WTC11 (cell line): ENCODE measurements around the gene RPUSD2. TPM values are rescaled to one million over a fixed set of nuclear protein-coding genes. Genes with fewer than 3 reads are reported as not detected.
A peak's percentile ranks its signal among the peaks of the same experiment; 100 is the strongest.

ENCODE experiments used
- ATF1 ChIP-seq: sonication (generic); formaldehyde crosslinking; IDR thresholded peaks from 2 replicates; pipeline ENCODE4 v1.8.1; 2023; ENCODE audit warnings: mild to moderate bottlenecking, moderate library complexity, missing genetic modification reagents
- CREM ChIP-seq: sonication (generic); formaldehyde crosslinking; IDR thresholded peaks from 2 replicates; pipeline ENCODE4 v1.8.1; 2022; ENCODE audit warnings: mild to moderate bottlenecking, missing genetic modification reagents, moderate library complexity
- ETV6 ChIP-seq: sonication (generic); formaldehyde crosslinking; IDR thresholded peaks from 2 replicates; pipeline ENCODE4 v1.8.1; 2022; ENCODE audit warnings: mild to moderate bottlenecking, missing genetic modification reagents
- KAT7 ChIP-seq: sonication (generic); formaldehyde crosslinking; IDR thresholded peaks from 2 replicates; pipeline ENCODE4 v1.8.1; 2023; ENCODE audit warnings: missing genetic modification reagents, mild to moderate bottlenecking, borderline replicate concordance
- NFE2L1 ChIP-seq: sonication (generic); formaldehyde crosslinking; IDR thresholded peaks from 2 replicates; pipeline ENCODE4 v1.8.1; 2023; ENCODE audit warnings: missing genetic modification reagents
- SP1 ChIP-seq: sonication (generic); formaldehyde crosslinking; conservative IDR thresholded peaks from 2 replicates; pipeline ENCODE4 v1.8.1; 2022; ENCODE audit warnings: missing genetic modification reagents
- TEAD1 ChIP-seq: sonication (generic); formaldehyde crosslinking; IDR thresholded peaks from 2 replicates; pipeline ENCODE4 v1.8.0; 2022; ENCODE audit warnings: mild to moderate bottlenecking, missing genetic modification reagents
- TEAD4 ChIP-seq: sonication (generic); formaldehyde crosslinking; IDR thresholded peaks from 2 replicates; pipeline ENCODE4 v1.8.0; 2022; ENCODE audit warnings: mild to moderate bottlenecking, missing genetic modification reagents
- ZNF317 ChIP-seq: sonication (generic); formaldehyde crosslinking; IDR thresholded peaks from 2 replicates; pipeline ENCODE4 v1.8.1; 2023; ENCODE audit warnings: low read depth, mild to moderate bottlenecking, moderate library complexity, missing genetic modification reagents, borderline replicate concordance
- ZNF396 ChIP-seq: fragments of 250-450 bp; sonication (Bioruptor Pico); IDR thresholded peaks from 2 replicates; pipeline ENCODE4 v1.8.0; 2021; ENCODE audit warnings: mild to moderate bottlenecking, moderate library complexity, borderline replicate concordance
- ZNF416 ChIP-seq: fragments of 250-450 bp; sonication (Bioruptor Pico); IDR thresholded peaks from 2 replicates; pipeline ENCODE4 v1.9.0; 2021; ENCODE audit warnings: mild to moderate bottlenecking, inconsistent platforms
- ZNF671 ChIP-seq: fragments of 250-450 bp; sonication (Bioruptor Pico); IDR thresholded peaks from 2 replicates; pipeline ENCODE4 v1.8.0; 2021; ENCODE audit warnings: mild to moderate bottlenecking
- total RNA-seq: library from RNA; stranded (reverse); gene quantifications from 3 replicates; pipeline ENCODE4 v1.2.3, GENCODE V29; 2021
- TF ChIP-seq, protein P1 (sequence below): sonication (generic); formaldehyde crosslinking; IDR thresholded peaks from 2 replicates; pipeline ENCODE4 v1.8.0; 2023; ENCODE audit warnings: missing genetic modification reagents, mild to moderate bottlenecking, borderline replicate concordance
- TF ChIP-seq, protein P2 (sequence below): sonication (generic); formaldehyde crosslinking; IDR thresholded peaks from 2 replicates; pipeline ENCODE4 v1.8.0; 2022; ENCODE audit warnings: mild to moderate bottlenecking, missing genetic modification reagents
- TF ChIP-seq, protein P3 (sequence below): sonication (generic); formaldehyde crosslinking; conservative IDR thresholded peaks from 2 replicates; pipeline ENCODE4 v1.8.1; 2022; ENCODE audit warnings: mild to moderate bottlenecking, missing genetic modification reagents
- TF ChIP-seq, protein P4 (sequence below): sonication (generic); formaldehyde crosslinking; IDR thresholded peaks from 2 replicates; pipeline ENCODE4 v1.8.0; 2022; ENCODE audit warnings: mild to moderate bottlenecking, missing genetic modification reagents
- TF ChIP-seq, protein P5 (sequence below): sonication (generic); formaldehyde crosslinking; IDR thresholded peaks from 2 replicates; pipeline ENCODE4 v1.8.1; 2022; ENCODE audit warnings: mild to moderate bottlenecking, moderate library complexity, missing genetic modification reagents
- TF ChIP-seq, protein P6 (sequence below): sonication (generic); formaldehyde crosslinking; IDR thresholded peaks from 2 replicates; pipeline ENCODE4 v1.8.0; 2022; ENCODE audit warnings: mild to moderate bottlenecking, missing genetic modification reagents

The RPUSD2 gene
- total RNA-seq, 1 experiment from 2014 or later: 30.8 TPM

DNA sequence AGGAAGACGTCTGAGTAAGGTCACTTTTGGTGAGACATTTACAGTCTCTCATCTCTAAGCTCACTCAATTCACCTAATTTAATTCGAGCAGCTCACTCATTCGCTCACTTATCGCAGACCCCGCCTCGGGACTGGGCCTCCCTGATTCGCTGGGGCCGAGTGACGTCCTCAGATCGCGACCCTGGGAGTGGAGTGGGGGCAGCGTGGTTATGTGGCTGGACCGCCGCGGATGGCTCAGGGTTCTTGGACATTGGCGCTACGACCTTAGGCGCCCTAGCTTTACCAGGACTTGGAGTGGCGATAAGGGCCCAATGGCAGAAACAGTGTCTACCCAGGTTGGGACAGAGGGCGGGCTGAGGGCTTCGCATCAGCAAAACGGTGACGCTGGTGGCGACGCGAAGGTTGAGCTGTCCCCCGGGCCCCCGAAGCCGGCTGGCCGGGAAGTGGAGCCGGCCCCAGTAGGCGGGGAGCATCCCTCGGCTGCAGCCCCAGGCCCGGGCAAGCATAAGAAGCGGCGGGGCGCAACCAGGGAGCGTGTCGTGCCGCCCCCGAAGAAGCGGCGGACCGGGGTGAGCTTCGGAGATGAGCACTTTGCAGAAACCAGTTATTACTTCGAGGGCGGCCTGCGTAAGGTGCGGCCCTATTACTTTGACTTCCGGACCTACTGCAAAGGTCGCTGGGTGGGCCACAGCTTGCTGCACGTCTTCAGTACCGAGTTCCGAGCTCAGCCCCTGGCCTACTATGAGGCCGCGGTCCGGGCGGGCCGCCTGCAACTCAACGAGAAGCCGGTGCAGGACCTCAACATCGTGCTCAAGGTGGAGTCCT, at the start of gene RPUSD2 (continued):
- TF ChIP-seq, protein P1, sequence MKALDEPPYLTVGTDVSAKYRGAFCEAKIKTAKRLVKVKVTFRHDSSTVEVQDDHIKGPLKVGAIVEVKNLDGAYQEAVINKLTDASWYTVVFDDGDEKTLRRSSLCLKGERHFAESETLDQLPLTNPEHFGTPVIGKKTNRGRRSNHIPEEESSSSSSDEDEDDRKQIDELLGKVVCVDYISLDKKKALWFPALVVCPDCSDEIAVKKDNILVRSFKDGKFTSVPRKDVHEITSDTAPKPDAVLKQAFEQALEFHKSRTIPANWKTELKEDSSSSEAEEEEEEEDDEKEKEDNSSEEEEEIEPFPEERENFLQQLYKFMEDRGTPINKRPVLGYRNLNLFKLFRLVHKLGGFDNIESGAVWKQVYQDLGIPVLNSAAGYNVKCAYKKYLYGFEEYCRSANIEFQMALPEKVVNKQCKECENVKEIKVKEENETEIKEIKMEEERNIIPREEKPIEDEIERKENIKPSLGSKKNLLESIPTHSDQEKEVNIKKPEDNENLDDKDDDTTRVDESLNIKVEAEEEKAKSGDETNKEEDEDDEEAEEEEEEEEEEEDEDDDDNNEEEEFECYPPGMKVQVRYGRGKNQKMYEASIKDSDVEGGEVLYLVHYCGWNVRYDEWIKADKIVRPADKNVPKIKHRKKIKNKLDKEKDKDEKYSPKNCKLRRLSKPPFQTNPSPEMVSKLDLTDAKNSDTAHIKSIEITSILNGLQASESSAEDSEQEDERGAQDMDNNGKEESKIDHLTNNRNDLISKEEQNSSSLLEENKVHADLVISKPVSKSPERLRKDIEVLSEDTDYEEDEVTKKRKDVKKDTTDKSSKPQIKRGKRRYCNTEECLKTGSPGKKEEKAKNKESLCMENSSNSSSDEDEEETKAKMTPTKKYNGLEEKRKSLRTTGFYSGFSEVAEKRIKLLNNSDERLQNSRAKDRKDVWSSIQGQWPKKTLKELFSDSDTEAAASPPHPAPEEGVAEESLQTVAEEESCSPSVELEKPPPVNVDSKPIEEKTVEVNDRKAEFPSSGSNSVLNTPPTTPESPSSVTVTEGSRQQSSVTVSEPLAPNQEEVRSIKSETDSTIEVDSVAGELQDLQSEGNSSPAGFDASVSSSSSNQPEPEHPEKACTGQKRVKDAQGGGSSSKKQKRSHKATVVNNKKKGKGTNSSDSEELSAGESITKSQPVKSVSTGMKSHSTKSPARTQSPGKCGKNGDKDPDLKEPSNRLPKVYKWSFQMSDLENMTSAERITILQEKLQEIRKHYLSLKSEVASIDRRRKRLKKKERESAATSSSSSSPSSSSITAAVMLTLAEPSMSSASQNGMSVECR (CRISPR knock-in tag): peak; percentile 89
- TF ChIP-seq ETV6 (CRISPR knock-in tag) (peak; percentile 77; the same call in 1 of the 2 replicates), KAT7 (CRISPR knock-in tag) (peak; percentile 87; the same call in 1 of the 2 replicates), ZNF416 (CRISPR knock-in tag) (no peak), TEAD4 (peak; percentile 12; the same call in 1 of the 2 replicates), SP1 (CRISPR knock-in tag) (peak; percentile 81), ZNF317 (CRISPR knock-in tag) (no peak), ZNF671 (CRISPR knock-in tag) (no peak), CREM (CRISPR knock-in tag) (peak; percentile 97), NFE2L1 (0 out of 2 replicates have a peak, but pooled peaks have one; percentile 21), ATF1 (CRISPR knock-in tag) (peak; percentile 30; the same call in 1 of the 2 replicates), ZNF396 (no peak), TEAD1 (CRISPR knock-in tag) (peak; percentile 77)
- TF ChIP-seq, protein P2, sequence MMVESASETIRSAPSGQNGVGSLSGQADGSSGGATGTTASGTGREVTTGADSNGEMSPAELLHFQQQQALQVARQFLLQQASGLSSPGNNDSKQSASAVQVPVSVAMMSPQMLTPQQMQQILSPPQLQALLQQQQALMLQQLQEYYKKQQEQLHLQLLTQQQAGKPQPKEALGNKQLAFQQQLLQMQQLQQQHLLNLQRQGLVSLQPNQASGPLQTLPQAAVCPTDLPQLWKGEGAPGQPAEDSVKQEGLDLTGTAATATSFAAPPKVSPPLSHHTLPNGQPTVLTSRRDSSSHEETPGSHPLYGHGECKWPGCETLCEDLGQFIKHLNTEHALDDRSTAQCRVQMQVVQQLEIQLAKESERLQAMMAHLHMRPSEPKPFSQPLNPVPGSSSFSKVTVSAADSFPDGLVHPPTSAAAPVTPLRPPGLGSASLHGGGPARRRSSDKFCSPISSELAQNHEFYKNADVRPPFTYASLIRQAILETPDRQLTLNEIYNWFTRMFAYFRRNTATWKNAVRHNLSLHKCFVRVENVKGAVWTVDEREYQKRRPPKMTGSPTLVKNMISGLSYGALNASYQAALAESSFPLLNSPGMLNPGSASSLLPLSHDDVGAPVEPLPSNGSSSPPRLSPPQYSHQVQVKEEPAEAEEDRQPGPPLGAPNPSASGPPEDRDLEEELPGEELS (CRISPR knock-in tag): peak; percentile 91
- TF ChIP-seq, protein P3, sequence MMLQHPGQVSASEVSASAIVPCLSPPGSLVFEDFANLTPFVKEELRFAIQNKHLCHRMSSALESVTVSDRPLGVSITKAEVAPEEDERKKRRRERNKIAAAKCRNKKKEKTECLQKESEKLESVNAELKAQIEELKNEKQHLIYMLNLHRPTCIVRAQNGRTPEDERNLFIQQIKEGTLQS (CRISPR knock-in tag): no peak
- TF ChIP-seq, protein P4, sequence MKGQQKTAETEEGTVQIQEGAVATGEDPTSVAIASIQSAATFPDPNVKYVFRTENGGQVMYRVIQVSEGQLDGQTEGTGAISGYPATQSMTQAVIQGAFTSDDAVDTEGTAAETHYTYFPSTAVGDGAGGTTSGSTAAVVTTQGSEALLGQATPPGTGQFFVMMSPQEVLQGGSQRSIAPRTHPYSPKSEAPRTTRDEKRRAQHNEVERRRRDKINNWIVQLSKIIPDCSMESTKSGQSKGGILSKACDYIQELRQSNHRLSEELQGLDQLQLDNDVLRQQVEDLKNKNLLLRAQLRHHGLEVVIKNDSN (CRISPR knock-in tag): 0 out of 2 replicates have a peak, but pooled peaks have one; percentile 21
- TF ChIP-seq, protein P5, sequence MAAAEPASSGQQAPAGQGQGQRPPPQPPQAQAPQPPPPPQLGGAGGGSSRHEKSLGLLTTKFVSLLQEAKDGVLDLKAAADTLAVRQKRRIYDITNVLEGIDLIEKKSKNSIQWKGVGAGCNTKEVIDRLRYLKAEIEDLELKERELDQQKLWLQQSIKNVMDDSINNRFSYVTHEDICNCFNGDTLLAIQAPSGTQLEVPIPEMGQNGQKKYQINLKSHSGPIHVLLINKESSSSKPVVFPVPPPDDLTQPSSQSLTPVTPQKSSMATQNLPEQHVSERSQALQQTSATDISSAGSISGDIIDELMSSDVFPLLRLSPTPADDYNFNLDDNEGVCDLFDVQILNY (CRISPR knock-in tag): peak; percentile 37; the same call in 1 of the 2 replicates
- TF ChIP-seq, protein P6, sequence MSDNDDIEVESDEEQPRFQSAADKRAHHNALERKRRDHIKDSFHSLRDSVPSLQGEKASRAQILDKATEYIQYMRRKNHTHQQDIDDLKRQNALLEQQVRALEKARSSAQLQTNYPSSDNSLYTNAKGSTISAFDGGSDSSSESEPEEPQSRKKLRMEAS (CRISPR knock-in tag): peak; percentile 88
